K562 (cell line): ENCODE measurements around the gene PRDM2.

Source experiments
- ATF7 ChIP-seq: fragments of 450-650 bp; IDR thresholded peaks from 2 replicates; pipeline ENCODE4 v1.7.1; 2014; ENCODE audit warnings: mild to moderate bottlenecking, moderate library complexity
- ESRRA ChIP-seq: fragments of 450-650 bp; IDR thresholded peaks from 2 replicates; pipeline ENCODE4 v1.6.1; 2014; ENCODE audit warnings: low read depth, mild to moderate bottlenecking, moderate library complexity, borderline replicate concordance
- GTF2F1 ChIP-seq: IDR thresholded peaks from 2 replicates; pipeline ENCODE4 v1.6.1; 2011; ENCODE audit warnings: low read depth, low read length, improper control_type of control experiment
- NFYB ChIP-seq: IDR thresholded peaks from 2 replicates; pipeline ENCODE4 v1.6.1; 2011; ENCODE audit warnings: mild to moderate bottlenecking, moderate library complexity; ENCODE audit not compliant: insufficient read length; ENCODE audit errors: extremely low read depth
- POLR2A ChIP-seq: fragments of 450-650 bp; conservative IDR thresholded peaks from 2 replicates; pipeline ENCODE4 v1.6.1; 2016
- PYGO2 ChIP-seq: fragments of 450-650 bp; IDR thresholded peaks from 2 replicates; pipeline ENCODE4 v1.6.1; 2016; ENCODE audit warnings: mild to moderate bottlenecking, missing genetic modification characterization, moderate library complexity, missing compliant biosample characterization
- RCOR1 ChIP-seq, 2 experiments: IDR thresholded peaks; 2 replicates each; pipeline ENCODE4 v1.6.1; 2012; ENCODE audit warnings: low read depth in 2 of 2, low read length in 2 of 2, borderline replicate concordance in 1 of 2, improper control_type of control experiment in 1 of 2
- SETDB1 ChIP-seq: IDR thresholded peaks from one replicate; pipeline ENCODE4 v1.6.1; 2012; ENCODE audit warnings: low read length, control low read depth, inconsistent platforms
- SOX6 ChIP-seq: fragments of 450-650 bp; IDR thresholded peaks from 2 replicates; pipeline ENCODE4 v1.6.1; 2014; ENCODE audit warnings: mild to moderate bottlenecking
- ZC3H4 ChIP-seq: sonication (generic); formaldehyde crosslinking; IDR thresholded peaks from 2 replicates; pipeline ENCODE4 v1.9.0; 2021; ENCODE audit warnings: missing genetic modification reagents, borderline replicate concordance
- TF ChIP-seq, protein P1 (sequence below): fragments of 450-650 bp; formaldehyde crosslinking; IDR thresholded peaks from 2 replicates; pipeline ENCODE4 v1.4.0; 2020; ENCODE audit warnings: mild to moderate bottlenecking, mixed read lengths
- TF ChIP-seq, protein P2 (sequence below), 3 experiments: fragments of 200-800 bp in 1 of 3; fragments of 250-450 bp in 1 of 3; fragments of 450-650 bp in 1 of 3; sonication (Bioruptor Pico) in 1 of 3; sonication (Bioruptor generic) in 1 of 3; formaldehyde crosslinking in 1 of 3; IDR thresholded peaks; 2 replicates each; pipeline versions ENCODE4 v1.6.1 to v1.8.0; 2016 to 2022; ENCODE audit warnings: mild to moderate bottlenecking in 2 of 3, missing genetic modification characterization in 2 of 3, missing compliant biosample characterization in 1 of 3, moderate library complexity in 1 of 3
- TF ChIP-seq, protein P3 (sequence below), 3 experiments: IDR thresholded peaks in 2 of 3; conservative IDR thresholded peaks in 1 of 3; 2 replicates each; pipeline ENCODE4 v1.5.1; 2011 to 2012; ENCODE audit warnings: low read length in 3 of 3, mild to moderate bottlenecking in 3 of 3, control low read depth in 2 of 3, improper control_type of control experiment in 1 of 3, inconsistent platforms in 1 of 3, low read depth in 1 of 3, mixed read lengths in 1 of 3, moderate library complexity in 1 of 3; ENCODE audit not compliant: insufficient read depth in 2 of 3
- TF ChIP-seq, protein P4 (sequence below): sonication (generic); formaldehyde crosslinking; IDR thresholded peaks from 2 replicates; pipeline ENCODE4 v1.9.0; 2022; ENCODE audit warnings: mild to moderate bottlenecking, missing genetic modification reagents

DNA sequence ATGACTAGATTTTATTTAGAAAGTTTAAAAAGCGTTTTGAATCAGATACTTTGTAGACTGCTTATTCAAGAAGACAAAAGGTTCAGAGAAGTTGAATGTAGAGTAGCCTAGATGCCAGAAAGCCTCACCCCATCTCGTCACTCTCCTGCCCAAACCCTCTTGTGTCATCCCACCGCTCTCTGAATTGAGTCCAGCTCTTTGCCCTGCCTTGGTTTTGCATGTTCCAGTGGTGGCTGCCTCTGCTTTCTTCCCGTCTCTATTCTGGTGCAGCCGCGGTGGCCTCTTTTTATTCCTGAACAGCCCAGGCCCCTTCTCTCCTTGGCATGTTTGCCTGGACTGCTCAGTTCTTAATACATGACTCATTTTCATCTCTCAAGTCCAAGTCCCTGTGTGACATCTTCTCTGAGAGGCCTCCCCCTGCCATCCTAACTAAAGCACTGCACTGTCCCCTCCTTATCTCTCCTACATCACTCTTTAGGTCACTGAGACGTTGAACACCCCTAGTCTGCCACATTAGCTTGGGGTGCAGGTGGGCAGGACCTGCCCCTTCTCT lies 22.9 kb downstream of the PRDM2 start:
- TF ChIP-seq, protein P1, sequence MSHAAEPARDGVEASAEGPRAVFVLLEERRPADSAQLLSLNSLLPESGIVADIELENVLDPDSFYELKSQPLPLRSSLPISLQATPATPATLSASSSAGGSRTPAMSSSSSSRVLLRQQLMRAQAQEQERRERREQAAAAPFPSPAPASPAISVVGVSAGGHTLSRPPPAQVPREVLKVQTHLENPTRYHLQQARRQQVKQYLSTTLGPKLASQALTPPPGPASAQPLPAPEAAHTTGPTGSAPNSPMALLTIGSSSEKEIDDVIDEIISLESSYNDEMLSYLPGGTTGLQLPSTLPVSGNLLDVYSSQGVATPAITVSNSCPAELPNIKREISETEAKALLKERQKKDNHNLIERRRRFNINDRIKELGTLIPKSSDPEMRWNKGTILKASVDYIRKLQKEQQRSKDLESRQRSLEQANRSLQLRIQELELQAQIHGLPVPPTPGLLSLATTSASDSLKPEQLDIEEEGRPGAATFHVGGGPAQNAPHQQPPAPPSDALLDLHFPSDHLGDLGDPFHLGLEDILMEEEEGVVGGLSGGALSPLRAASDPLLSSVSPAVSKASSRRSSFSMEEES (CRISPR knock-in tag), result no peak
- TF ChIP-seq PYGO2 (no peak), ZC3H4 (no peak), ESRRA (no peak), ATF7 (no peak), GTF2F1 (no peak), POLR2A (no peak), RCOR1 (IDR thresholded peaks at IDR 0.05; ENCODE audit: borderline replicate concordance in 1 of 2, low read depth in 2 of 2, low read length in 2 of 2) (no peak), SETDB1 (no peak), NFYB (no peak), SOX6 (no peak)
- TF ChIP-seq, protein P2, sequence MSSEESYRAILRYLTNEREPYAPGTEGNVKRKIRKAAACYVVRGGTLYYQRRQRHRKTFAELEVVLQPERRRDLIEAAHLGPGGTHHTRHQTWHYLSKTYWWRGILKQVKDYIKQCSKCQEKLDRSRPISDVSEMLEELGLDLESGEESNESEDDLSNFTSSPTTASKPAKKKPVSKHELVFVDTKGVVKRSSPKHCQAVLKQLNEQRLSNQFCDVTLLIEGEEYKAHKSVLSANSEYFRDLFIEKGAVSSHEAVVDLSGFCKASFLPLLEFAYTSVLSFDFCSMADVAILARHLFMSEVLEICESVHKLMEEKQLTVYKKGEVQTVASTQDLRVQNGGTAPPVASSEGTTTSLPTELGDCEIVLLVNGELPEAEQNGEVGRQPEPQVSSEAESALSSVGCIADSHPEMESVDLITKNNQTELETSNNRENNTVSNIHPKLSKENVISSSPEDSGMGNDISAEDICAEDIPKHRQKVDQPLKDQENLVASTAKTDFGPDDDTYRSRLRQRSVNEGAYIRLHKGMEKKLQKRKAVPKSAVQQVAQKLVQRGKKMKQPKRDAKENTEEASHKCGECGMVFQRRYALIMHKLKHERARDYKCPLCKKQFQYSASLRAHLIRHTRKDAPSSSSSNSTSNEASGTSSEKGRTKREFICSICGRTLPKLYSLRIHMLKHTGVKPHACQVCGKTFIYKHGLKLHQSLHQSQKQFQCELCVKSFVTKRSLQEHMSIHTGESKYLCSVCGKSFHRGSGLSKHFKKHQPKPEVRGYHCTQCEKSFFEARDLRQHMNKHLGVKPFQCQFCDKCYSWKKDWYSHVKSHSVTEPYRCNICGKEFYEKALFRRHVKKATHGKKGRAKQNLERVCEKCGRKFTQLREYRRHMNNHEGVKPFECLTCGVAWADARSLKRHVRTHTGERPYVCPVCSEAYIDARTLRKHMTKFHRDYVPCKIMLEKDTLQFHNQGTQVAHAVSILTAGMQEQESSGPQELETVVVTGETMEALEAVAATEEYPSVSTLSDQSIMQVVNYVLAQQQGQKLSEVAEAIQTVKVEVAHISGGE (CRISPR knock-in tag; IDR thresholded peaks at IDR 0.05), result no peak
- TF ChIP-seq, protein P3, sequence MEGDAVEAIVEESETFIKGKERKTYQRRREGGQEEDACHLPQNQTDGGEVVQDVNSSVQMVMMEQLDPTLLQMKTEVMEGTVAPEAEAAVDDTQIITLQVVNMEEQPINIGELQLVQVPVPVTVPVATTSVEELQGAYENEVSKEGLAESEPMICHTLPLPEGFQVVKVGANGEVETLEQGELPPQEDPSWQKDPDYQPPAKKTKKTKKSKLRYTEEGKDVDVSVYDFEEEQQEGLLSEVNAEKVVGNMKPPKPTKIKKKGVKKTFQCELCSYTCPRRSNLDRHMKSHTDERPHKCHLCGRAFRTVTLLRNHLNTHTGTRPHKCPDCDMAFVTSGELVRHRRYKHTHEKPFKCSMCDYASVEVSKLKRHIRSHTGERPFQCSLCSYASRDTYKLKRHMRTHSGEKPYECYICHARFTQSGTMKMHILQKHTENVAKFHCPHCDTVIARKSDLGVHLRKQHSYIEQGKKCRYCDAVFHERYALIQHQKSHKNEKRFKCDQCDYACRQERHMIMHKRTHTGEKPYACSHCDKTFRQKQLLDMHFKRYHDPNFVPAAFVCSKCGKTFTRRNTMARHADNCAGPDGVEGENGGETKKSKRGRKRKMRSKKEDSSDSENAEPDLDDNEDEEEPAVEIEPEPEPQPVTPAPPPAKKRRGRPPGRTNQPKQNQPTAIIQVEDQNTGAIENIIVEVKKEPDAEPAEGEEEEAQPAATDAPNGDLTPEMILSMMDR (IDR thresholded peaks at IDR 0.05 in 2 of 3, conservative IDR thresholded peaks at IDR 0.05 in 1 of 3; ENCODE audit: insufficient read depth in 2 of 3, low read depth in 1 of 3, low read length in 3 of 3), result no peak
- TF ChIP-seq, protein P4, sequence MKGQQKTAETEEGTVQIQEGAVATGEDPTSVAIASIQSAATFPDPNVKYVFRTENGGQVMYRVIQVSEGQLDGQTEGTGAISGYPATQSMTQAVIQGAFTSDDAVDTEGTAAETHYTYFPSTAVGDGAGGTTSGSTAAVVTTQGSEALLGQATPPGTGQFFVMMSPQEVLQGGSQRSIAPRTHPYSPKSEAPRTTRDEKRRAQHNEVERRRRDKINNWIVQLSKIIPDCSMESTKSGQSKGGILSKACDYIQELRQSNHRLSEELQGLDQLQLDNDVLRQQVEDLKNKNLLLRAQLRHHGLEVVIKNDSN, result no peak
